Loucy (cell line): ENCODE measurements around the gene FRG1.
"Not testable (repeated sequence)": the region's sequence is repeated elsewhere in the genome, so short reads cannot be mapped to it uniquely, and the experiment has no call there.

Experiments
- CTCF ChIP-seq: fragments of 200-600 bp; sonication (generic); conservative IDR thresholded peaks from 2 replicates; pipeline ENCODE4 v1.5.1; 2014; ENCODE audit warnings: mild to moderate bottlenecking, antibody characterized with exemption, low read length
- EZH2phosphoT487 ChIP-seq: fragments of 200-600 bp; IDR thresholded peaks from 2 replicates; pipeline ENCODE4 v1.6.1; 2018; ENCODE audit warnings: antibody characterized with exemption, mild to moderate bottlenecking, moderate library complexity, borderline replicate concordance

- not testable (repeated sequence) for TF ChIP-seq CTCF, EZH2phosphoT487
Observed at GRCh38 chr4:189969291-189969690, 28.6 kb downstream of the FRG1 start.
